ENCODE data around the gene FGF12. TPM values are rescaled to one million over a fixed set of nuclear protein-coding genes. Genes with fewer than 3 reads are reported as not detected.
"Not testable (repeated sequence)": the region's sequence is repeated elsewhere in the genome, so short reads cannot be mapped to it uniquely, and the experiment has no call there.

The FGF12 gene
- 4.5 TPM for polyA plus RNA-seq (2013, experiment 1 of 2)
- 4.5 TPM for polyA plus RNA-seq (2013, experiment 2 of 2)

DNA sequence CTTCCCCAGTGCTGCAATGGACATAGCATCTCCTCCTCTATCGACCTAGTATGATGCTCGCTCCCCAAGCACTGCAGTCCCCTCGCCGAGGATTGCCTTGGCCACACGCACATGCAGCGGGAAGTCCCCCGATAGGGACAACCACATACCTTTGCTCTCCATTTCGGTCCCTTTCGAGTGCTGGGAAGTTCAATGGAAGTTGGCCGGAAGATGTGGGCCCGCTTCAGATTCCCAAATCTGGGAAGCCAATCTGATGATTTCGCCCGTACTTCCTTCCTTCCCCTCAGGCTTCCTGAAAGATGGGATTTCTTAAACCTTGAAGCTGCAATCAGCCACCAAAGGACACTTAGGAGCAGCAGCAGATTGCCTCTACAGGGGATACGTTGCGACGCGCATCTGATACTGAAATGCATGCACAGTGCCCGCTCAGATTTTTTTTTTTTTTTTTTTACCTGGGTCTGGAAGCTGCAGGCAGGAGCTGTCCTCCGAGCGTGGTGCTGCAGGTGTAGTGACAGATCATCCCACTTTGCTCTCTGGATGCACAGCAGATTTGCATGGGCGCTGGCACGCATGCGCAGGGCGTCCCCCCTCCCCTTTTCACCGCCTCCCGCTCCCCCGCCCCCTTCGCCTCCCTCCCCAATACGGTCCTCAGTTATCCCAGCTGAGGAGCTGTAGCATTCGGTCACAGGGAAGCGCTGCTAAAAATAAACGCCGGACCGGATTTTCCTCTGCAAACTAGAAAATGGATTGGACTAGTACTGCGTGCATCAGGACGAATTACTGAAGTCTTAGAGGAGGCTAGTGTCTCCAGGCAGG is at the start of gene FGF12:
TSS of gene FGF12 (minus strand) at position 510 of the 816 bp plus-strand sequence.
- H3K14ac ChIP-seq (ENCODE audit: low read length), result no peak within 1 kb of the TSS

DNA sequence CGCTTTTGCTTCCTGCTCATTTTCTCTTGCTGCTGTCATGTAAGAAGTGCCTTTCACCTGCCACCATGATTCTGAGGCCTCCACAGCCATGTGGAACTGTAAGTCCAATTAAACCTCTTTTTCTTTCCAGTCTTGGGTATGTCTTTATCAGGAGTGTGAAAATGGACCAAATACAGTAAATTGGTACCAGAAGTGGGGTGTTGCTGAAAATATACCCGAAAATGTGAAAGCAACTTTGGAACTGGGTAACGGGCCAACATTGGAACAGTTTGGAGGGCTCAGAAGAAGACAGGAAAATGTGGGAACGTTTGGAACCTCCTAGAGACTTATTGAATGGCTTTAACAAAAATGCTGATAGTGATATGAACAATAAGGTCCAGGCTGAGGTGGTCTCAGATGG is 47.0 kb upstream of the FGF12 start:
- not testable (repeated sequence) for H2AK5ac ChIP-seq (ENCODE audit: low read depth, low read length); H3K27ac ChIP-seq (replicated peaks; ENCODE audit: low read length); H3K4me3 ChIP-seq (ENCODE audit: low read length in 2 of 2); H2BK15ac ChIP-seq (ENCODE audit: low read length); H2BK5ac ChIP-seq (ENCODE audit: low read length); H3K4ac ChIP-seq (ENCODE audit: low read length); H3K27me3 ChIP-seq (ENCODE audit: control insufficient read depth in 3 of 3, insufficient read depth in 3 of 3, low read depth in 1 of 3, low read length in 3 of 3); H2AFZ ChIP-seq (ENCODE audit: low read length); H3K9me3 ChIP-seq (replicated peaks in 1 of 2; ENCODE audit: control insufficient read depth in 2 of 2, insufficient read depth in 1 of 2, low read depth in 1 of 2, low read length in 2 of 2); H3K4me2 ChIP-seq (ENCODE audit: insufficient read depth, low read length, poor library complexity, severe bottlenecking); DNase-seq (ENCODE audit: low spot score); H2BK120ac ChIP-seq (ENCODE audit: low read depth, low read length); H3K23ac ChIP-seq (ENCODE audit: low read depth, low read length, poor library complexity); H3K14ac ChIP-seq (ENCODE audit: low read length); H4K91ac ChIP-seq (ENCODE audit: low read depth, low read length, poor library complexity); H3K4me1 ChIP-seq (ENCODE audit: control insufficient read depth in 2 of 2, insufficient read depth in 1 of 2, low read depth in 1 of 2, low read length in 2 of 2); H3K9ac ChIP-seq (ENCODE audit: low read depth, low read length, poor library complexity); H3K36me3 ChIP-seq (replicated peaks in 1 of 2; ENCODE audit: control insufficient read depth in 2 of 2, insufficient read depth in 2 of 2, low read length in 2 of 2); H2BK12ac ChIP-seq (ENCODE audit: low read length); H3K18ac ChIP-seq (ENCODE audit: low read length); H4K8ac ChIP-seq (ENCODE audit: low read depth, low read length); H3K79me1 ChIP-seq (ENCODE audit: low read depth, low read length)
- WGBS, 2 donors (ENCODE audit: extremely low coverage in 2 of 2, insufficient read length in 2 of 2, insufficient replicate concordance in 1 of 2), result no CpG with 5 or more reads among the region's 4 CpGs

More for the DNA sequence above, at the start of gene FGF12:
- Histone ChIP-seq H2AK5ac (ENCODE audit: low read depth, low read length) (no peak within 1 kb of the TSS), H2AFZ (ENCODE audit: low read length) (peak within 1 kb of the TSS; percentile 67), H3K4me1 (ENCODE audit: control insufficient read depth in 2 of 2, insufficient read depth in 1 of 2, low read depth in 1 of 2, low read length in 2 of 2) (peaks cover 5 to 7% of the 10 kb centered on the region in 2 donors), H3K4me2 (ENCODE audit: insufficient read depth, low read length, poor library complexity, severe bottlenecking) (peak within 1 kb of the TSS; percentile 78), H2BK120ac (ENCODE audit: low read depth, low read length) (no peak within 1 kb of the TSS), H3K4me3 (ENCODE audit: low read length in 2 of 2) (peak within 1 kb of the TSS; percentile 24 to 51), H2BK12ac (ENCODE audit: low read length) (no peak within 1 kb of the TSS), H3K18ac (ENCODE audit: low read length) (peak within 1 kb of the TSS; percentile 51), H3K9me3 (replicated peaks in 1 of 2; ENCODE audit: control insufficient read depth in 2 of 2, insufficient read depth in 1 of 2, low read depth in 1 of 2, low read length in 2 of 2) (no peaks in the 10 kb centered on the region), H3K23ac (ENCODE audit: low read depth, low read length, poor library complexity) (no peak within 1 kb of the TSS), H2BK5ac (ENCODE audit: low read length) (no peak within 1 kb of the TSS), H3K9ac (ENCODE audit: low read depth, low read length, poor library complexity) (peak within 1 kb of the TSS; percentile 66), H3K36me3 (replicated peaks in 1 of 2; ENCODE audit: control insufficient read depth in 2 of 2, insufficient read depth in 2 of 2, low read length in 2 of 2) (no peaks in the 10 kb centered on the region), H3K27ac (replicated peaks; ENCODE audit: low read length) (no peak within 1 kb of the TSS), H3K79me1 (ENCODE audit: low read depth, low read length) (no peaks in the 10 kb centered on the region), H3K4ac (ENCODE audit: low read length) (no peak within 1 kb of the TSS), H2BK15ac (ENCODE audit: low read length) (no peak within 1 kb of the TSS), H3K27me3 (ENCODE audit: control insufficient read depth in 3 of 3, insufficient read depth in 3 of 3, low read depth in 1 of 3, low read length in 3 of 3) (peaks cover 0 to 8% (median 2%) of the 10 kb centered on the region in 3 experiments), H4K91ac (ENCODE audit: low read depth, low read length, poor library complexity) (no peak within 1 kb of the TSS), H4K8ac (ENCODE audit: low read depth, low read length) (no peak within 1 kb of the TSS)
- DNase-seq (ENCODE audit: low spot score), result peak; percentile 90
- WGBS, 2 donors (ENCODE audit: extremely low coverage in 2 of 2, insufficient read length in 2 of 2, insufficient replicate concordance in 1 of 2), result no CpG with 5 or more reads among the region's 36 CpGs

DNA sequence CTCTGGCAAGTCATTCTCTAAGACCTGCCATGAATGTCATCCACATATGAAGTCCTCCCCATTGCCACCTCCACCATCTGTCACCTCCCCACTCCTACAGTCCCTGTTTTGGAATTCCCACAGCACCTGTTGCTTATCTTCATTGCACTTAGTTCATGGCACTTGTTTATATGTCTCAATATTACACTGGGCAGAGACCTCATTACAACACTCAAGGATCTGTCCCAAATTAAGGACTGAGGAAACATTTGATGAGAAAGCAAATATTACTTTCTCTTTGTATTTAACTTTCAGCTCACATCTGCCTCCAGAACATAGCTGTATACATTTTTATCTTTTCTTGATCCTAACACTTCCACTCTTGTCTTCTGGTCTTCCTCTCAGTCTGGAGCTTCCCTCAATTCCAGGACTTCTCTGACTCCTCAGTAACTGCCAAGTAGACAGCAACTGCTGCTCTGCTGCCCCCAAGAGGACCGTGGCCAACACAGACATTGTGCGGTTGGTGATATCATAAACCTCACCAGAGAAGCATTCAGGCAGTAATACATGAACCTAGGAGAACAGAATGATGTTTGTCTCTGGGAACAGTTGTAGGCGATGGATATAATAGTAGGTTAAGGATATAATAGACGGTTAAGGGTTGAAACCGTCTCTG is 45.0 kb upstream of the FGF12 start:
- no peaks in the 10 kb centered on the region for H3K4me1 ChIP-seq (ENCODE audit: control insufficient read depth in 2 of 2, insufficient read depth in 1 of 2, low read depth in 1 of 2, low read length in 2 of 2)
- H3K27me3 ChIP-seq (ENCODE audit: control insufficient read depth in 3 of 3, insufficient read depth in 3 of 3, low read depth in 1 of 3, low read length in 3 of 3), result no peaks in the 10 kb centered on the region
- no peak overlapping the region for H3K4me3 ChIP-seq (ENCODE audit: low read length in 2 of 2)
- no peak overlapping the region for H4K8ac ChIP-seq (ENCODE audit: low read depth, low read length)
- no peak overlapping the region for H3K4ac ChIP-seq (ENCODE audit: low read length)
- no peak overlapping the region for H2BK120ac ChIP-seq (ENCODE audit: low read depth, low read length)
- no peak overlapping the region for H2BK15ac ChIP-seq (ENCODE audit: low read length)
- WGBS, 2 donors (ENCODE audit: extremely low coverage in 2 of 2, insufficient read length in 2 of 2, insufficient replicate concordance in 1 of 2), result no CpG with 5 or more reads among the region's 5 CpGs
- no peak overlapping the region for H4K91ac ChIP-seq (ENCODE audit: low read depth, low read length, poor library complexity)
- DNase-seq (ENCODE audit: low spot score), result no peak
- no peak overlapping the region for H3K4me2 ChIP-seq (ENCODE audit: insufficient read depth, low read length, poor library complexity, severe bottlenecking)
- H2BK5ac ChIP-seq (ENCODE audit: low read length), result no peak overlapping the region
- H2AFZ ChIP-seq (ENCODE audit: low read length), result no peak overlapping the region
- no peaks in the 10 kb centered on the region for H3K36me3 ChIP-seq (replicated peaks in 1 of 2; ENCODE audit: control insufficient read depth in 2 of 2, insufficient read depth in 2 of 2, low read length in 2 of 2)
- H3K14ac ChIP-seq (ENCODE audit: low read length), result no peak overlapping the region
- no peak overlapping the region for H3K18ac ChIP-seq (ENCODE audit: low read length)
- no peak overlapping the region for H3K27ac ChIP-seq (replicated peaks; ENCODE audit: low read length)
- H2BK12ac ChIP-seq (ENCODE audit: low read length), result no peak overlapping the region
- H2AK5ac ChIP-seq (ENCODE audit: low read depth, low read length), result no peak overlapping the region
- no peak overlapping the region for H3K9ac ChIP-seq (ENCODE audit: low read depth, low read length, poor library complexity)
- no peak overlapping the region for H3K23ac ChIP-seq (ENCODE audit: low read depth, low read length, poor library complexity)
- H3K79me1 ChIP-seq (ENCODE audit: low read depth, low read length), result no peaks in the 10 kb centered on the region
- H3K9me3 ChIP-seq (replicated peaks in 1 of 2; ENCODE audit: control insufficient read depth in 2 of 2, insufficient read depth in 1 of 2, low read depth in 1 of 2, low read length in 2 of 2), result no peaks in the 10 kb centered on the region

DNA sequence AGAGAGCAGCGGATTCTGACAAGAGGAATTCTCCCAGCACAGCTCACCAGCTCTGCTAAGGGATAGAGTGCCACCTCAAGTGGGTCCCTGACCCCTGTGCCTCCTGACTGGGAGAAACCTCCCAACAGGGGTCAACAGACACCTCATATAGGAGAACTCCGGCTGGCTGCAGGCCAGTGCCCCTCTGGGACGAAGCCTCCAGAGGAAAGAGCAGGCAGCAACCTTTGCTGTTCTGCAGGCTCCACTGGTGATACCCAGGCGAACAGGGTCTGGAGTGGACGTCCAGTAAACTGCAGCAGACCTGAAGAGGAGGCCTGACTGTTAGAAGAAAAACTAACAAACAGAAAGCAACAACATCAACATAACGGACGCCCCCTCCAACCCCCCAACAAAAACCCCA is 31.3 kb upstream of the FGF12 start:
- Histone ChIP-seq H4K91ac (ENCODE audit: low read depth, low read length, poor library complexity) (no peak overlapping the region), H3K4me1 (ENCODE audit: control insufficient read depth in 2 of 2, insufficient read depth in 1 of 2, low read depth in 1 of 2, low read length in 2 of 2) (no peaks in the 10 kb centered on the region), H2BK120ac (ENCODE audit: low read depth, low read length) (no peak overlapping the region), H3K4ac (ENCODE audit: low read length) (no peak overlapping the region), H3K36me3 (replicated peaks in 1 of 2; ENCODE audit: control insufficient read depth in 2 of 2, insufficient read depth in 2 of 2, low read length in 2 of 2) (no peaks in the 10 kb centered on the region), H3K18ac (ENCODE audit: low read length) (no peak overlapping the region), H3K14ac (ENCODE audit: low read length) (no peak overlapping the region), H3K23ac (ENCODE audit: low read depth, low read length, poor library complexity) (no peak overlapping the region), H2BK15ac (ENCODE audit: low read length) (no peak overlapping the region), H2BK12ac (ENCODE audit: low read length) (no peak overlapping the region), H4K8ac (ENCODE audit: low read depth, low read length) (no peak overlapping the region), H2AK5ac (ENCODE audit: low read depth, low read length) (no peak overlapping the region), H3K9me3 (replicated peaks in 1 of 2; ENCODE audit: control insufficient read depth in 2 of 2, insufficient read depth in 1 of 2, low read depth in 1 of 2, low read length in 2 of 2) (no peaks in the 10 kb centered on the region), H3K4me2 (ENCODE audit: insufficient read depth, low read length, poor library complexity, severe bottlenecking) (no peak overlapping the region), H3K9ac (ENCODE audit: low read depth, low read length, poor library complexity) (no peak overlapping the region), H3K79me1 (ENCODE audit: low read depth, low read length) (no peaks in the 10 kb centered on the region), H3K27me3 (ENCODE audit: control insufficient read depth in 3 of 3, insufficient read depth in 3 of 3, low read depth in 1 of 3, low read length in 3 of 3) (no peaks in the 10 kb centered on the region), H3K4me3 (ENCODE audit: low read length in 2 of 2) (no peak overlapping the region), H3K27ac (replicated peaks; ENCODE audit: low read length) (no peak overlapping the region), H2AFZ (ENCODE audit: low read length) (no peak overlapping the region), H2BK5ac (ENCODE audit: low read length) (no peak overlapping the region)
- DNase-seq (ENCODE audit: low spot score), result no peak
- no CpG with 5 or more reads among the region's 7 CpGs for WGBS, 2 donors (ENCODE audit: extremely low coverage in 2 of 2, insufficient read length in 2 of 2, insufficient replicate concordance in 1 of 2)
